Spleen (tissue), 3 donors: ENCODE results near the gene GTPBP8.

ENCODE experiments used
- POLR2A ChIP-seq, 3 donors: fragments of 450-650 bp; IDR thresholded peaks; one replicate each; pipeline ENCODE4 v1.5.1; 2017; ENCODE audit warnings: antibody characterized with exemption in 3 of 3, mild to moderate bottlenecking in 1 of 3
- POLR2AphosphoS5 ChIP-seq, 3 donors: sonication (generic); formaldehyde crosslinking; IDR thresholded peaks; one replicate each; pipeline ENCODE4 v1.5.1; 2017; ENCODE audit warnings: antibody characterized with exemption in 3 of 3

GRCh38 chr3:112966633-112967032 lies 24.2 kb upstream of the GTPBP8 start:
- TF ChIP-seq POLR2AphosphoS5 (IDR thresholded peaks at IDR 0.05): no peak
- TF ChIP-seq POLR2A (IDR thresholded peaks at IDR 0.05): no peak
